GM10248 (cell line): ENCODE results near the gene MIR17HG.

Experiments used
- CTCF ChIA-PET: fragments of 300-600 bp; sonication (Branson Sonifier 250); formaldehyde crosslinking; extraction: SDS; loops from one replicate; lab custom pipeline; 2021; ENCODE audit warnings: antibody characterized with exemption; lab: Yijun Ruan, JAX
- POLR2A ChIA-PET: fragments of 350-650 bp; sonication (Branson Sonifier 250); formaldehyde crosslinking; extraction: SDS; loops from one replicate; lab custom pipeline; 2020; ENCODE audit warnings: antibody characterized with exemption; lab: Yijun Ruan, JAX
- DNase-seq: peaks from one replicate; pipeline ENCODE4 v3.0.0; 2012; ENCODE audit errors: extremely low spot score
- CTCF ChIP-seq: IDR thresholded peaks from 2 replicates; pipeline ENCODE4 v1.5.1; 2012; ENCODE audit warnings: mild to moderate bottlenecking, low read depth; ENCODE audit errors: extremely low read depth, missing control alignments, control extremely low read depth

MIR17HG gene

GRCh38 chr13:91359631-91360030 is 12.1 kb downstream of the MIR17HG start:
- ChIA-PET POLR2A (no interaction called here), CTCF (interaction anchor here (0.9 to 3.4 kb wide), 6 partner anchors 8 to 47 kb away, joined by 3 to 16 read pairs (median 5); partner anchors contain the start of gene GPC5)
- TF ChIP-seq CTCF = no peak
- DNase-seq = no peak

- POLR2A ChIA-PET = no interaction called here
- TF ChIP-seq CTCF = no peak
- CTCF ChIA-PET = interaction anchor here (1.3 to 3.4 kb wide), 4 partner anchors 10 to 46 kb away, joined by 3 to 16 read pairs (median 5); no protein-coding TSS in a partner anchor
- DNase-seq = no peak
Measured at GRCh38 chr13:91360246-91360751, 12.8 kb downstream of the MIR17HG start.

GRCh38 chr13:91361755-91362271 is 14.3 kb downstream of the MIR17HG start:
- DNase-seq = no peak
- TF ChIP-seq CTCF = no peak
- ChIA-PET POLR2A (no interaction called here), CTCF (no interaction called here)

GRCh38 chr13:91362908-91363307 is 15.4 kb downstream of the MIR17HG start:
- ChIA-PET CTCF (interaction anchor here (0.9 kb wide), 1 partner anchor 14 kb away, joined by 3 read pairs; no protein-coding TSS in a partner anchor), POLR2A (no interaction called here)
- no peak for DNase-seq
- no peak for TF ChIP-seq CTCF

GRCh38 chr13:91368101-91368500 is 20.6 kb downstream of the MIR17HG start:
- POLR2A ChIA-PET = no interaction called here
- TF ChIP-seq CTCF = no peak
- no peak for DNase-seq
- CTCF ChIA-PET = interaction anchor here (0.7 to 2.8 kb wide), 4 partner anchors 9 to 52 kb away, joined by 3 to 10 read pairs (median 4); no protein-coding TSS in a partner anchor

- TF ChIP-seq CTCF = no peak
- CTCF ChIA-PET = interaction anchor here (0.7 to 2.8 kb wide), 4 partner anchors 10 to 52 kb away, joined by 3 to 10 read pairs (median 4); partner anchors contain the start of gene MIR17HG
- POLR2A ChIA-PET = no interaction called here
- no peak for DNase-seq
Measured at GRCh38 chr13:91368676-91369440, 21.4 kb downstream of the MIR17HG start.
